ENCODE results near the gene PA2G4. TPM values are rescaled to one million over a fixed set of nuclear protein-coding genes. Genes with fewer than 3 reads are reported as not detected.
A peak's percentile ranks its signal among the peaks of the same experiment; 100 is the strongest.

The PA2G4 gene
- total and polyA plus RNA-seq, 5 experiments from 2014 or later = 132 to 241 (median 219) TPM

- H3K27me3 Mint-ChIP-seq = peaks cover 0 to 6% (median 0%) of the 10 kb centered on the region in 5 donors
- H3K9me3 Mint-ChIP-seq = no peaks in the 10 kb centered on the region
- peak overlapping the region in 8 of 10 donors; percentile 43 to 90 (median 82) for H3K4me3 Mint-ChIP-seq
- DNase-seq = no peak
- peaks cover 0 to 15% (median 11%) of the 10 kb centered on the region in 4 donors for H3K4me1 Mint-ChIP-seq
- POLR2A ChIA-PET = interaction anchor here (0.6 to 6.0 kb wide), 8 partner anchors 14 to 152 kb away, joined by 3 to 100 read pairs (median 4); partner anchors contain the start of genes PA2G4, RNF41, RPL41 and ZC3H10
- no peak for ATAC-seq
- H3K27ac Mint-ChIP-seq = peak overlapping the region in 2 of 10 donors; percentile 9 to 66
- no peaks in the 10 kb centered on the region for H3K36me3 Mint-ChIP-seq
Observed at GRCh38 chr12:56081393-56082347, 22.7 kb upstream of the PA2G4 start.

- no peak for DNase-seq
- H3K4me3 Mint-ChIP-seq = peak overlapping the region in 1 of 10 donors; percentile 71
- H3K9me3 Mint-ChIP-seq = no peaks in the 10 kb centered on the region
- no peaks in the 10 kb centered on the region for H3K36me3 Mint-ChIP-seq
- ATAC-seq = no peak
- POLR2A ChIA-PET = interaction anchor here (0.6 to 6.0 kb wide), 4 partner anchors 20 to 152 kb away, joined by 4 to 100 read pairs (median 4); partner anchors contain the start of genes PA2G4 and ZC3H10
- peaks cover 0 to 6% (median 0%) of the 10 kb centered on the region in 5 donors for H3K27me3 Mint-ChIP-seq
- H3K27ac Mint-ChIP-seq = no peak overlapping the region
- peaks cover 0 to 15% (median 11%) of the 10 kb centered on the region in 4 donors for H3K4me1 Mint-ChIP-seq
Observed at GRCh38 chr12:56082382-56082781, 22.0 kb upstream of the PA2G4 start.

DNA sequence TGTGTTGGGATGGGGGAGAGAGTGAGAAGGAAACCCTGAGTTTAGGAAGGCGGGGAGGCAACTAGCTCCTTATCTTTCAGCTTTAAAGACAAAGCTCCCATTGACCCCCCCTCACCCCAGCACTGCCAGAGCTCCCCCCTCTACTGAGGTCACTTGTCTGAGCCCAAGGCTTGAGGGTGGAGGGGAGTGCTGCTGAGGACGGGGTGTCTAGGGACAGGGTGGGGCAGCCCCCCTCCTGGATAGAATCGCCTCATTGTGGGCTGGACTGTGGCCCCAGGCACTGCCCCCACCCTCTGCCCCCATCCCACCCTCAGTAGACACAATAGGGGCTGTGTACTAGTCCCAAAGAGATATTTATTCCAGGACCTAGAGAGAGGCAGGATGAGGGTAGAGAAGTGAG lies 21.4 kb upstream of the PA2G4 start:
- Mint-ChIP-seq H3K27ac (no peak overlapping the region), H3K36me3 (no peaks in the 10 kb centered on the region), H3K9me3 (no peaks in the 10 kb centered on the region), H3K27me3 (peaks cover 0 to 6% (median 0%) of the 10 kb centered on the region in 5 donors), H3K4me1 (peaks cover 0 to 15% (median 11%) of the 10 kb centered on the region in 4 donors), H3K4me3 (no peak overlapping the region)
- no peak for ATAC-seq
- POLR2A ChIA-PET = interaction anchor here (0.6 to 1.5 kb wide), 3 partner anchors 19 to 361 kb away, joined by 4 to 7 read pairs (median 4); partner anchors contain the start of gene ZC3H10
- no peak for DNase-seq

GRCh38 chr12:56084958-56085543 lies 19.3 kb upstream of the PA2G4 start:
- peak in 1 of 10 donors; percentile 4 for DNase-seq
- peak in 1 of 2 donors; percentile 31 for ATAC-seq
- Mint-ChIP-seq H3K9me3 (no peaks in the 10 kb centered on the region), H3K27me3 (peaks cover 0 to 6% (median 0%) of the 10 kb centered on the region in 5 donors), H3K4me1 (peaks cover 0 to 14% (median 8%) of the 10 kb centered on the region in 4 donors), H3K36me3 (no peaks in the 10 kb centered on the region), H3K27ac (peak overlapping the region in 2 of 10 donors; percentile 43 to 56), H3K4me3 (no peak overlapping the region)
- POLR2A ChIA-PET = interaction anchor here (0.6 to 1.7 kb wide), 6 partner anchors 10 to 118 kb away, joined by 3 to 23 read pairs (median 4); partner anchors contain the start of gene PA2G4

DNA sequence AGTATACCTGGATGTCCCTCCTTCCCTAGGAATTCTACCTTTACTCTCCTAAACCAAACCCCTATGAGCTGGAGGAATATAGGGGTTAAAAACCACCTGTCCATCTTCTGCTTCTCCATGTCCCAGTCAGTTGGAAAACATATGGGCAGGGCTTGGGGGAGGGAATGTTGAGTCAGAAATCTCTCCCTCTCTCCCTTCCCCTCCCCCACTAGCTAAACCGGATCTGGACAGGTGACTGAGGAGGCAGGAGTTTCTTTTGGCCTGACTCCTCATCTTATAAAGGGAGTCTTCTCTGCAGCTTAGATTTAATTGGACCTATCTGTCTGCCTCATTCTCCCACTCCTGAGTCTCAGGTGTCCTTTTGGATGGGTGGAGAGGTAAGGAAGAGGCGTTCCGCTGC lies 18.3 kb upstream of the PA2G4 start:
- peaks cover 0 to 2% (median 0%) of the 10 kb centered on the region in 5 donors for H3K27me3 Mint-ChIP-seq

GRCh38 chr12:56086608-56087007 lies 17.8 kb upstream of the PA2G4 start:
- DNase-seq (no peak), ATAC-seq (no peak)
- Mint-ChIP-seq H3K4me1 (peaks cover 0 to 6% (median under 1%) of the 10 kb centered on the region in 4 donors), H3K36me3 (no peaks in the 10 kb centered on the region), H3K4me3 (no peak overlapping the region), H3K27me3 (peaks cover 0 to 2% (median 0%) of the 10 kb centered on the region in 5 donors), H3K9me3 (no peaks in the 10 kb centered on the region), H3K27ac (no peak overlapping the region)
- POLR2A ChIA-PET = interaction anchor here (0.6 to 1.7 kb wide), 3 partner anchors 17 to 27 kb away, joined by 3 to 23 read pairs (median 3); partner anchors contain the start of gene PA2G4

More for the DNA sequence above, 18.3 kb upstream of the PA2G4 start:
- H3K4me1 Mint-ChIP-seq = peaks cover 0 to 9% (median 2%) of the 10 kb centered on the region in 4 donors
- H3K4me3 Mint-ChIP-seq = no peak overlapping the region
- POLR2A ChIA-PET = interaction anchor here (1.0 to 1.7 kb wide), 2 partner anchors 18 to 25 kb away, joined by 3 to 23 read pairs; partner anchors contain the start of gene PA2G4
- H3K9me3 Mint-ChIP-seq = no peaks in the 10 kb centered on the region
- no peaks in the 10 kb centered on the region for H3K36me3 Mint-ChIP-seq
- ATAC-seq (no peak), DNase-seq (no peak)
- H3K27ac Mint-ChIP-seq = no peak overlapping the region

DNA sequence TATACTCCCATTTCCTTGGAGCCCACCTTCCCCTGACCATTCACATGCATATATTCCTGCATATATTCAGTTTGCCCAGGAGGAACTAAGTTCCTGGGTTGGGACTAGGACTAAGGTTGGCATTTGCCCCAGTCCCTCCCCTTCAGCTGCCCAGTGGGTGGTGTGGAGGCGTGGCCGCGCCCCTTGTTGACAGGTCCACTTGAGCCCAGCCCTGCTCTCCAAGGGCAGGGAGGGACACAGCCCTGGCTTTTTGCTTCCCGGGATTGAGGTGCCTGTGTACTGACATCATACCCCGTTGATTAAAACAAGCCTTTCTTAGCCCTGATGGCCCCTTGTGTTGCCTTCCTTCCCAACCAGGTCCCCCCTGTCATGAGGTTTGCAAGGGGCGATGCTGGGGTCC lies 17.1 kb upstream of the PA2G4 start:
- peaks cover 0 to 2% (median 0%) of the 10 kb centered on the region in 5 donors for H3K27me3 Mint-ChIP-seq
- H3K9me3 Mint-ChIP-seq = no peaks in the 10 kb centered on the region
- H3K4me3 Mint-ChIP-seq = no peak overlapping the region
- H3K36me3 Mint-ChIP-seq = no peaks in the 10 kb centered on the region
- peaks cover 0 to 6% (median under 1%) of the 10 kb centered on the region in 4 donors for H3K4me1 Mint-ChIP-seq
- POLR2A ChIA-PET = no interaction called here
- H3K27ac Mint-ChIP-seq = no peak overlapping the region
- DNase-seq (no peak), ATAC-seq (no peak)

- H3K27ac Mint-ChIP-seq = peak overlapping the region in 4 of 10 donors; percentile 17 to 74 (median 24)
- H3K9me3 Mint-ChIP-seq = no peaks in the 10 kb centered on the region
- ATAC-seq (no peak), DNase-seq (no peak)
- H3K27me3 Mint-ChIP-seq = peaks cover 0 to 4% (median 0%) of the 10 kb centered on the region in 5 donors
- no peaks in the 10 kb centered on the region for H3K36me3 Mint-ChIP-seq
- peaks cover 18 to 34% (median 25%) of the 10 kb centered on the region in 4 donors for H3K4me1 Mint-ChIP-seq
- H3K4me3 Mint-ChIP-seq = no peak overlapping the region
- POLR2A ChIA-PET = no interaction called here
Observed at GRCh38 chr12:56097738-56098137, 6.6 kb upstream of the PA2G4 start.

DNA sequence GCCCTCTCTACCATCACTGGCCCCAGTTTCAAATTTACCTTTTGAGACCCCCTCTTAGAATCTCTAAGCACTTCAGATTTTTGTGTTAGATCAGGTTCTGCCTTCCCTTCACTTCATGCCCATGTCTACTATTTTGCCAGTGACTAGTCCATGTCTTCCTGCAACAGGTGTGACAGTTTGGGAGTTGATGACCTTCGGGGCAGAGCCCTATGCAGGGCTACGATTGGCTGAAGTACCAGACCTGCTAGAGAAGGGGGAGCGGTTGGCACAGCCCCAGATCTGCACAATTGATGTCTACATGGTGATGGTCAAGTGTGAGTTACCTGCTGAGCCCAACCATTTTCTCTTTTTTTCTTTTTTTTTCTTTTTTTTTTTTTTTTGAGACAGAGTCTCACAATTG lies 5.8 kb upstream of the PA2G4 start:
- Mint-ChIP-seq H3K36me3 (no peaks in the 10 kb centered on the region), H3K9me3 (no peaks in the 10 kb centered on the region), H3K27me3 (peaks cover 0 to 4% (median 0%) of the 10 kb centered on the region in 5 donors), H3K4me3 (no peak overlapping the region), H3K27ac (peak overlapping the region in 1 of 10 donors; percentile 79), H3K4me1 (peaks cover 24 to 42% (median 33%) of the 10 kb centered on the region in 4 donors)
- no peak for DNase-seq
- POLR2A ChIA-PET = interaction anchor here (0.7 kb wide), 1 partner anchor 96 kb away, joined by 3 read pairs; no protein-coding TSS in a partner anchor
- no peak for ATAC-seq

- Mint-ChIP-seq H3K27ac (peak overlapping the region; percentile 5 to 90 (median 80)), H3K27me3 (peaks cover 0 to 3% (median 0%) of the 10 kb centered on the region in 5 donors), H3K4me1 (peaks cover 26 to 54% (median 41%) of the 10 kb centered on the region in 4 donors), H3K4me3 (peak overlapping the region in 1 of 10 donors; percentile 14), H3K9me3 (no peaks in the 10 kb centered on the region), H3K36me3 (peaks cover 0 to 2% (median 0%) of the 10 kb centered on the region in 3 donors)
- DNase-seq = no peak
- ATAC-seq = no peak
- POLR2A ChIA-PET = interaction anchor here (0.9 to 6.2 kb wide), 2 partner anchors 20 to 56 kb away, joined by 3 to 100 read pairs; partner anchors contain the start of gene ERBB3
Observed at GRCh38 chr12:56099787-56100186, 4.6 kb upstream of the PA2G4 start.

- peaks cover 0 to 2% (median 0%) of the 10 kb centered on the region in 3 donors for H3K36me3 Mint-ChIP-seq
- H3K4me3 Mint-ChIP-seq = peak overlapping the region in 4 of 10 donors; percentile 35 to 93 (median 48)
- H3K27ac Mint-ChIP-seq = peak overlapping the region; percentile 54 to 99 (median 98)
- H3K27me3 Mint-ChIP-seq = no peaks in the 10 kb centered on the region
- H3K9me3 Mint-ChIP-seq = no peaks in the 10 kb centered on the region
- DNase-seq = no peak
- ATAC-seq = no peak
- POLR2A ChIA-PET = interaction anchor here (0.7 to 6.2 kb wide), 8 partner anchors 12 to 87 kb away, joined by 3 to 236 read pairs (median 4); partner anchors contain the start of genes ERBB3, IKZF4, RPL41 and ZC3H10
- peaks cover 34 to 67% (median 51%) of the 10 kb centered on the region in 4 donors for H3K4me1 Mint-ChIP-seq
Observed at GRCh38 chr12:56101045-56101444, 3.3 kb upstream of the PA2G4 start.

DNA sequence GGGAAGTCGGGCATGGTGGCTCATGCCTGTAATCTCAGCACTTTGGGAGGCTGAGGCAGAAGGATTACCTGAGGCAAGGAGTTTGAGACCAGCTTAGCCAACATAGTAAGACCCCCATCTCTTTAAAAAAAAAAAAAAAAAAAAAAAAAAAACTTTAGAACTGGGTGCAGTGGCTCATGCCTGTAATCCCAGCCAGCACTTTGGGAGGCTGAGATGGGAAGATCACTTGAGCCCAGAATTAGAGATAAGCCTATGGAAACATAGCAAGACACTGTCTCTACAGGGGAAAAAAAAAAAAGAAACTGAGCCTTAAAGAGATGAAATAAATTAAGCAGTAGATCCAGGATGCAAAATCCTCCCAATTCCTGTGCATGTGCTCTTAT lies 1.7 kb upstream of the PA2G4 start:
- peaks cover 0 to 18% (median 3%) of the 10 kb centered on the region in 3 donors for H3K36me3 Mint-ChIP-seq
- no peak for DNase-seq
- no peak for ATAC-seq
- H3K4me3 Mint-ChIP-seq = peak overlapping the region; percentile 93 to 100 (median 98)
- H3K27me3 Mint-ChIP-seq = no peaks in the 10 kb centered on the region
- peaks cover 37 to 73% (median 63%) of the 10 kb centered on the region in 4 donors for H3K4me1 Mint-ChIP-seq
- H3K9me3 Mint-ChIP-seq = no peaks in the 10 kb centered on the region
- POLR2A ChIA-PET = interaction anchor here (0.5 to 6.2 kb wide), 29 partner anchors 8 to 1681 kb away, joined by 3 to 236 read pairs (median 10); partner anchors contain the start of genes CNPY2, DGKA, ERBB3 and ESYT1
- H3K27ac Mint-ChIP-seq = peak overlapping the region; percentile 97 to 99 (median 98)
